Measurements from ENCODE around the gene STX4.
A peak's percentile ranks its signal among the peaks of the same experiment; 100 is the strongest.

STX4 gene

DNA sequence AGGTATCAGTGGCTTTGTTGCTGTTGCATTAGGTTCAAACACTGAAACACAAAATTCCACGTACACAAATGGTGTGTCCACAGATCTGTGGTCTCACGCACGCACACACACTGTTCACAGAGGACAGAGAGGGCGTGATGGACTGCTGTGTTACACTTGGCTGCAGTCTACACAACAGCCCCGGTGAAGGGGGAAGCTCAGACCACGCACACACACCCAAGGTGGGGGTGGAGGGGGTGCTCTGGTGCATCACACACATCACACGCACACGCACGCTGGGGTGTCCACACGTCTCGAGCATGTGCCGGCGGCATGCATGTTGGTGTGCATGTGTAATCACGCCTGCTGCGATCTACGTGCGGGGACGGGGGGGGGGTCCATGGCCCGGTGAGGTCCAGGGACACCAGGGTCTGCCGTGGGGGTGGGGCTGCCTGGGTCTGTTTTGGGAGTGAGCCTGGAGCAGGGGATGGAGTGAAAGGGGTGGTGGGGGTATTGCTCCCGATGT, 41.0 kb upstream of the STX4 start:
- Histone ChIP-seq H3K27ac (ENCODE audit: low read length) (no peak overlapping the region), H3K36me3 (ENCODE audit: control insufficient read depth in 1 of 2, insufficient read depth in 2 of 2, low read length in 2 of 2) (no peaks in the 10 kb centered on the region), H3K9me3 (ENCODE audit: control insufficient read depth in 1 of 2, low read length in 2 of 2) (no peaks in the 10 kb centered on the region)

DNA sequence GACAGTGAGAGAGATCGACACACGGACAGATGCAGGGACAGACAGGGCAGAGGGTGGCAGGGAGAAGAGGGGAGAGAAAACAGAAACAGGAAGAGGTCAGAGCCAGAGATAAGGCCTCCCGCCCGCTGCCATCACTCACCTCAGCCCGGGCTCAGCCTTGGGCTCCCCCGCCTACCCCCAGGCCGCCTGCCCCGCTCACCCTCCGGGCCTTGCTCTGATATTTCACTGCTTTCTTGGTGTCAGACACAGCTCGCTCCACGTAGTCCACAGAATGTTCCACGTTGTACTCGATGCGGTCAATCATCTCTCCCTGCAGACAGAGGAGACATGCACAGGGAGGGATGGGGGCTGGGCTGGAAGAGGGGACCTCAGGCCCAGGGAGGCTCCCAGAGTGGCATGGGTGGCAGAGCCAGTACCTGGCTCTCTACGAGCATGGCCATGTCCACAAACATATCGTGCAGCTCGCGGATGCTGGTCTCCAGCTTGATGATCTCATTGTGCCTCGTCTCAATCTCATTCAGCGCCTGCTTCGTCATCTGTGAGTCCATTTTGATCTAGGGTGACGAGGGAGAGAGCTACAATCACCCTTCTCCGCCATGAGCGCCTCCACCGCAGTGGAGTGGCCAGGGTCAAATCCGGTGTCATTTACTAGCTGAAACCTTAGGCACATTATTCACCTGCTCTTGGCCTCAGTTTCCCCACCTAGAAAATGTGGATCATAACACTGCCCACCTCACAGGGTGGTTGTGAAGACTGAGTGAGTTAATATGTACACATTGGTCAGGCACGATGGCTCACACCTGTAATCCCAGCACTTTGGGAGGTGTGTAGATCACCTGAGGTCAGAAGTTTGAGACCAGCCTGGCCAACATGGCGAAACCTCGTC, 40.2 kb upstream of the STX4 start:
- Histone ChIP-seq H3K4me1 (ENCODE audit: control insufficient read depth in 1 of 2, insufficient read depth in 2 of 2, low read length in 2 of 2) (no peaks in the 10 kb centered on the region), H3K36me3 (ENCODE audit: control insufficient read depth in 1 of 2, insufficient read depth in 2 of 2, low read length in 2 of 2) (no peaks in the 10 kb centered on the region), H3K27me3 (ENCODE audit: low read depth, low read length) (no peaks in the 10 kb centered on the region), H3K4me3 (ENCODE audit: low read depth in 1 of 2, low read length in 2 of 2) (no peak overlapping the region), H3K9me3 (ENCODE audit: control insufficient read depth in 1 of 2, low read length in 2 of 2) (no peaks in the 10 kb centered on the region), H3K27ac (ENCODE audit: low read length) (no peak overlapping the region)

More for the DNA sequence above, 41.0 kb upstream of the STX4 start:
- Histone ChIP-seq H3K27me3 (ENCODE audit: low read depth, low read length) (no peaks in the 10 kb centered on the region), H3K4me3 (ENCODE audit: low read depth in 1 of 2, low read length in 2 of 2) (no peak overlapping the region), H3K4me1 (ENCODE audit: control insufficient read depth in 1 of 2, insufficient read depth in 2 of 2, low read length in 2 of 2) (no peaks in the 10 kb centered on the region)

DNA sequence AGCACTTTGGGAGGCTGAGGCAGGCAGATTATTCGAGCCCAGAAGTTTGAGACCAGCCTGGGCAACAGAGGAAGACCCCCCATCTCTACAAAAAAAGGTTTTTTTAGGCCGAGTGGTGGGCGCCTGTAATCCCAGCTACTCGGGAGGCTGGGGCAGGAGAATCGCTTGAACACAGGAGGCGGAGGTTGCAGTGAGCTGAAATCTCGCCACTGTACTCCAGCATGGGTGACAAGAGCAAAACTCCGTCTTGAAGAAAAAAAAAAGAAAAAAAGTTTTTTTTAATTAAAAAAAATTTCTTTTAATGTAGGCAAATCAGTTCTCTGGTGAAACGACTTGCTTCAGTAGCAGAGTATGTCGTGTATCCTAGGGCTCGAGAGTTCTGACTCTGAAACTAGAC, 37.4 kb upstream of the STX4 start:
- H3K27me3 ChIP-seq (ENCODE audit: low read depth, low read length), result no peaks in the 10 kb centered on the region
- H3K36me3 ChIP-seq (ENCODE audit: control insufficient read depth in 1 of 2, insufficient read depth in 2 of 2, low read length in 2 of 2), result no peaks in the 10 kb centered on the region
- H3K4me3 ChIP-seq (ENCODE audit: low read depth in 1 of 2, low read length in 2 of 2), result no peak overlapping the region
- peak overlapping the region; percentile 67 for H3K27ac ChIP-seq (ENCODE audit: low read length)
- no peaks in the 10 kb centered on the region for H3K4me1 ChIP-seq (ENCODE audit: control insufficient read depth in 1 of 2, insufficient read depth in 2 of 2, low read length in 2 of 2)
- no peaks in the 10 kb centered on the region for H3K9me3 ChIP-seq (ENCODE audit: control insufficient read depth in 1 of 2, low read length in 2 of 2)

DNA sequence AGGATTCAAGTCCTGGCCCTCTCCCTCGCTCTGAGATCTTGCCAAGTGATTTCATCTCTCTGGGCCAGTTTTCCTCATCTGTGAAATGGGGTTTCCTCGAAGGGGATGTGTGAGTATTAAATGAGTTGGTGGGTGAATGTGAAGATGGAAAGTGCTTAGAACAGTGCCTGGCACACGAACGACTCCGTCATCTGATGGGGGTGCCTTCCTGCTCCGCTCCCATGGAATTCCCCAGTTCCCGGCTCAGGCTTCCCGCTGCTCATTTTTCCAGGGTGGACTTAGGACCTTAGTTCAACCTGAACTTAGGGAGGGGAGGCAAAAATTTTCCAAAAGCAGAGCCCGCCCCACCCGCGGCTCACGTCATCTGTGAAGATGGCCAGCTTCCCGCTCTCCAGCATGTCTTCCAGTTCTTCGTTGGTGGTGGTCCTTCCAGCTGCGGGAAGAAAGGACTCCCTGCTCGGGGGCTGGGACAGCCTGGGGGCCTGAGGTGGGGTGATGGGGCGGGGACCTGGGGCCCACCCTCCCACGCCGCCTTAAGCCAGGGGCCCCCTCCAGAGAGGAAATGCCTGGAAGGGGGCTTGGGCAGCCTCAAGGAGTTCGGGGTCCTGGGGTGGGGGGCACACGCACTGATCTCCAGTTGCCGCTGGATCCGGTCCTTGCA, 36.9 kb upstream of the STX4 start:
- H3K9me3 ChIP-seq (ENCODE audit: control insufficient read depth in 1 of 2, low read length in 2 of 2), result no peaks in the 10 kb centered on the region
- H3K36me3 ChIP-seq (ENCODE audit: control insufficient read depth in 1 of 2, insufficient read depth in 2 of 2, low read length in 2 of 2), result no peaks in the 10 kb centered on the region
- H3K4me3 ChIP-seq (ENCODE audit: low read depth in 1 of 2, low read length in 2 of 2), result peak overlapping the region; percentile 67 to 74
- no peaks in the 10 kb centered on the region for H3K27me3 ChIP-seq (ENCODE audit: low read depth, low read length)
- H3K4me1 ChIP-seq (ENCODE audit: control insufficient read depth in 1 of 2, insufficient read depth in 2 of 2, low read length in 2 of 2), result no peaks in the 10 kb centered on the region
- peak overlapping the region; percentile 67 for H3K27ac ChIP-seq (ENCODE audit: low read length)

DNA sequence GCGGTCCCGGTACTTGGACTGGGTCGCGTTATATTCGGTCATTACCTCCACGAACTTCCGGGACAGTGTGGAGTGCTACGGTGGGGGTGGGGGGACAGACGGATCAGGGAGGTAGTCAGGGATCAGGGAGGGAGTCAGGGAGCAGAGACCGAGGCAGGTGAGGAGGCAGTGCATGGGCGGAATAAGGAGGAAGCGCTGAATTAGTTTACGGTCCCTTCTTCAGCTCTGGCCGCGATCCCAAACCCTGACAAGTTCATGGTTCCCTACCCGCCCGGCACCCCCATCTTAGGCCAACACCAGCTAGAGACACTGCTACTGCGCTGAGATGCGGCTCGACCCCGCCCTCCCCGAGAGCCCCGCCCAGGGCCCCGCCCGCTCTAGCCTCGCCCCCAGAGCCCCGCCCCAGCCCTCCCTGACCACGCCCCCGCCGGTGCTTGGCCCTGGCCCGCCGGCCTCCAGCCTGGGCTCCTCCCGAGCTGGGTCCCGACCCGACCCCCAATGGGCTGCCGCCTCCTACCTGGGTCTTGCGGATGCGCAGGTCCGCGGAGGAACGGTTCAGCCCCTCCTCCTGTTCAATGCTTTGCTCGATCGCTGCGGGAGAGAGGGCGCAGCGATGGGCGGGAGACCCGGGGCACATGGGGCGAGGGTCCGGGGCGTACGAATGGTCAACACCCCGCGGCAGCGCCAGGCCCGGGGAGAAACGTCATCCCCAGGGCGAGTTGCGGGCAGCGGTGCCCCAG, 36.2 kb upstream of the STX4 start:
- Histone ChIP-seq H3K36me3 (ENCODE audit: control insufficient read depth in 1 of 2, insufficient read depth in 2 of 2, low read length in 2 of 2) (no peaks in the 10 kb centered on the region), H3K4me1 (ENCODE audit: control insufficient read depth in 1 of 2, insufficient read depth in 2 of 2, low read length in 2 of 2) (peaks cover 0 to 2% of the 10 kb centered on the region in 2 donors), H3K27me3 (ENCODE audit: low read depth, low read length) (no peaks in the 10 kb centered on the region), H3K9me3 (ENCODE audit: control insufficient read depth in 1 of 2, low read length in 2 of 2) (no peaks in the 10 kb centered on the region), H3K27ac (ENCODE audit: low read length) (peak overlapping the region; percentile 67), H3K4me3 (ENCODE audit: low read depth in 1 of 2, low read length in 2 of 2) (peak overlapping the region; percentile 67 to 74)

DNA sequence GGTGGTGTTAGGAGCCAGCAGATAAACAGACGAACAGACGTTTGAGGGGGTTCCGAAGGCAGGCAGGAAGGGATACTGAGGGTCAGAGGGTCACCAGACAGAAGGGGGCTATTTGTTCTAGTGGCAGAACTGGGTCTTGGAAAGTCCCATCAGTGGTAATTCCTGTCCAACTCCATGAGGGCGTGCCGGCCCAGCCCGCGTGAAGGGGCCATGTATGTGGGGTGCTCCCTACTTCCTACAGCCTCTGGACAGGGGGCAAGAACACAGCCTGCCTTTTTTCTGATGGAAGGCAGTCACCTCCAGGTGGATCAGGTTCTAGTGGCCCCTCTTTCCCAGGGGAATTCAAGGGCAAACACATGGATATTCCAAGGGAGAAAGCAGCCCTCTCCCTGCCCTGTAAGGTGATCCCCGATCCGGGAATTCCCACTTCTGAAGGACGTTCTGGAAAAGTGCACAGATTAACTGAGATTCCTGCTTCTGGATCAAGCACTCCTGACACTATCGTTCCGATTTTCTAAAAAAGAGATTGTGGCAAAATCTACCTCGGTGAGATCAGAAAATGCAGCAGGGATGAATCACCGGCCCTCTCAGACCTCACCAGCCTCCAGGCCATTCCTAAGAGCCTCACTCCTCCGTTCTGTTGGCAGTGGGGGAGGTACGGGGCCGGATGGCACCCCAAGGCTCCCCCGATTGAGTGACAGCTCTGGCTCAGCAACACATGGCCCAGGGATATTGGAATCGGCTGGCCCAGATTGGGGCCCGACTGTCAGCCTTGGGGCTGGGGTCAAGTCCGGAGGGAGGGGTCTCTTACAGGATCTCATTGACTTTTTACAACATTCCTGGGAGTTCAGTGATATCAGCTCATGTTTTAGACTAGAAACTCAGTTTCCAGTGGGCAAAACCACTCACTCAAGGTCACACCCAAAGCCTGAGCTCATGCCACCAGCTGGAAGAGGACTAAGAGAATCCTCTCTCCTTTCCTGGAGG, 35.3 kb upstream of the STX4 start:
- Histone ChIP-seq H3K36me3 (ENCODE audit: control insufficient read depth in 1 of 2, insufficient read depth in 2 of 2, low read length in 2 of 2) (no peaks in the 10 kb centered on the region), H3K9me3 (ENCODE audit: control insufficient read depth in 1 of 2, low read length in 2 of 2) (no peaks in the 10 kb centered on the region), H3K27me3 (ENCODE audit: low read depth, low read length) (no peaks in the 10 kb centered on the region), H3K4me1 (ENCODE audit: control insufficient read depth in 1 of 2, insufficient read depth in 2 of 2, low read length in 2 of 2) (peaks cover 0 to 6% of the 10 kb centered on the region in 2 donors), H3K27ac (ENCODE audit: low read length) (peak overlapping the region; percentile 24), H3K4me3 (ENCODE audit: low read depth in 1 of 2, low read length in 2 of 2) (peak overlapping the region; percentile 67 to 74)

DNA sequence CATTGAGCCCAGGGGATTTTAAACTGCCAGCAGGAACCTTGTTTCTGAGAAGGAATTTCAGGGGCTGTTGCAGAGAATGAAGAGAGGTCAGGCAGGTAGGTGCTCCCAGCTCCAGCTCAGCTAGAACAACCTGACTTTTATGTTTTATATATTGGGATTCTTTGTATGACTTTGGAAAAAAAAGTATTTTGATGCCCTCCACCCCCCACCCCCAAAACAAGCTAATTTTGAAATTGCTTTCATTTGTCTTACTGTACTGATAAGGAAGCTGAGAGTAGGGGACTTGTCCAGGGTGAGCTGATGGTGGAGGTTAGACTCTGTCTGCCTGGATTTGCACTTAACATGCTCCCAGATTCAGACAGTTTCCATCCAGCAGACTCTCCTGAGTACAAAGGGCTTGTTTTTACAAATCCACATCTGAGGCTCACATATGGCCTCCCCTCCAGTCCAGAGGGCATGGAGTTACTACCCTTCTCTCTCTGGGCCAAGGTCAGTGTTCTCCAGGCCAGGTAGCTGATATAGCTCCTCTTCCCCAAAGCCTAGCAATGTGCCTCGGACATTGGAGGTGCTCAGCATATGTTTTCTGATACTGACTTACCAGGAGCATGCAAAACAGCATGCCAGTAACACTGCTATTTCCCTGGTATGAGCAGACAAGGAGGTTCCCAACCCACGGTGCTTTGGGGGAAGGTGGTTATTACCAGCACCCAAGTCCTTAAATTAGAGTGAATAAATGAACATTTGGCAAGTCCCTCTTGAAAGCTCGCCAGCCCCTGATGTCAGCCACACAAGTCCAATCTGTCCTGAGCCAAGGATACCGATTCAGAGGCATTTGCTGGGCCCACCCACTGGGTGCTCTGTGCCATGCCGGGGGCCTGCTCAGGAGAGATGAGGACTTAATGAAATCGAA, 34.3 kb upstream of the STX4 start:
- no peaks in the 10 kb centered on the region for H3K9me3 ChIP-seq (ENCODE audit: control insufficient read depth in 1 of 2, low read length in 2 of 2)
- no peak overlapping the region for H3K4me3 ChIP-seq (ENCODE audit: low read depth in 1 of 2, low read length in 2 of 2)
- no peak overlapping the region for H3K27ac ChIP-seq (ENCODE audit: low read length)
- H3K36me3 ChIP-seq (ENCODE audit: control insufficient read depth in 1 of 2, insufficient read depth in 2 of 2, low read length in 2 of 2), result no peaks in the 10 kb centered on the region
- H3K4me1 ChIP-seq (ENCODE audit: control insufficient read depth in 1 of 2, insufficient read depth in 2 of 2, low read length in 2 of 2), result peaks cover 0 to 6% of the 10 kb centered on the region in 2 donors
- no peaks in the 10 kb centered on the region for H3K27me3 ChIP-seq (ENCODE audit: low read depth, low read length)

DNA sequence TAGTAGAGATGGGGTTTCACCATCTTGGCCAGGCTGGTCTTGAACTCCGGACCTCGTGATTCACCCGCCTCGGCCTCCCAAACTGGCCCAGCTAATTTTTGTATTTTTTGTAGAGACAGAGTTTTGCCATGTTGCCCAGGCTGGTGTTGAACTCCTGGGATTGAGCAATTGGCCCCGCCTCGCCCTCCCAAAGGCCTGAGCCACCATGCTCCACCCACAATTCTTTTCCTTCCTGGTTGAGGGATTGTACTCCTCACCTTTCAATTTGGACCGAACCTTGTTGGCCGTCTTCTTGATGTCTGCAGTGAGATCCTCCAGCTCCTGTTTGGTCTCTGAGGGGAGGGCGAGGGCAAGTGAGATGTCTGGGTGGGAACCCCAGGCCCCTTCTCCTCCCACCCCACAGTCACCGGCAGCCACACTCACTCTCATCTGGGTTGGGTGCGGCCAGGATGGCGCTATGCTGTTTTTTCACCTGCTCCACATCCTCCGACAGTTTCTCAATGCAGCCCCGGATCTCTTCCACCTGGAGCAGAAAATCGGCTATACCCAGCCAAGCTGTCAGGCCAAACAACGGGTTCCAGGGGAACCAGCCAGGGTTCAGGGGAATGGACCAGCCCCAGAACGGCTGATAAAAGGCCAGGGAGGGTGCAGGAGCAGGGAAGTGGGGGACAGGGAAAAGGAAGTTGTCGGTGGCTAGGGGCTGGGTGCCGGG, 32.5 kb upstream of the STX4 start:
- Histone ChIP-seq H3K4me3 (ENCODE audit: low read depth in 1 of 2, low read length in 2 of 2) (no peak overlapping the region), H3K4me1 (ENCODE audit: control insufficient read depth in 1 of 2, insufficient read depth in 2 of 2, low read length in 2 of 2) (peaks cover 0 to 6% of the 10 kb centered on the region in 2 donors), H3K27ac (ENCODE audit: low read length) (no peak overlapping the region), H3K9me3 (ENCODE audit: control insufficient read depth in 1 of 2, low read length in 2 of 2) (no peaks in the 10 kb centered on the region), H3K36me3 (ENCODE audit: control insufficient read depth in 1 of 2, insufficient read depth in 2 of 2, low read length in 2 of 2) (no peaks in the 10 kb centered on the region), H3K27me3 (ENCODE audit: low read depth, low read length) (no peaks in the 10 kb centered on the region)

DNA sequence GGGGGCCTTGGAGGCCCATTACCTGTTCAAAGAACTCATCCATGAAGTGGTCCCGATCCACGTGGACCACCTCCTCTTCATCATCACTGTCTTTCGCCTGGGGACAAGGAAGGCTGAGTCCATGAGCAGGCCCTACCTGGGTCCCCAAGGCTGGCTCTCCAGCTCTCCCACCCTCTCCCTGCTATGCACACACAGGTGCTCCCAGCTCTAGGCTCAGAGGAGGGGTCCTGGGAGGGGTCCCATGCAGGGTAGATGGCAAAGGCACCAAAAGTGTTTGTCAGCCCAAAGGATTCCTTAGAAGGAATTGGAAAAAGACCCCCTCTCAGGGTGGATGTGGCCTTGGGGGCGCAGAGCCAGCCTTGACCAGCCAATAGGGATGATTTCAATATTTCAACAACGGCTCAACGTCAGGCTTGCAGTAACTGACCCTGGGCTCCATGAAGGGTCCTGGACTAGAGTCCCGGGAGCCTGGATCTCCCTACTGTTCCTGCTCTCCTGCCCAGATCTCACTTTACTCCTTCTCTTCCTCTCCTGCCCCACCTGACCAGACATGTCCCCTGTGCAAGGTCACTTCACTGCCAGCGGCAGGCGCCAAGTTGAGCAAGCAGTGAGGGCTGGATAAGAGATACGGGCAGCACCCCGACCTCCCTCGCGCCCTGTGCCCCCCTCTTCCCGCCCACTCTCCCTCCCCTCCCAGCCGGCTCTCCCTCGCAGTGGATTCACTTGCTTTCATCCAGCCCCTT, 31.7 kb upstream of the STX4 start:
- no peaks in the 10 kb centered on the region for H3K27me3 ChIP-seq (ENCODE audit: low read depth, low read length)
- H3K4me3 ChIP-seq (ENCODE audit: low read depth in 1 of 2, low read length in 2 of 2), result no peak overlapping the region
- peaks cover 0 to 6% of the 10 kb centered on the region in 2 donors for H3K4me1 ChIP-seq (ENCODE audit: control insufficient read depth in 1 of 2, insufficient read depth in 2 of 2, low read length in 2 of 2)
- no peaks in the 10 kb centered on the region for H3K9me3 ChIP-seq (ENCODE audit: control insufficient read depth in 1 of 2, low read length in 2 of 2)
- H3K36me3 ChIP-seq (ENCODE audit: control insufficient read depth in 1 of 2, insufficient read depth in 2 of 2, low read length in 2 of 2), result no peaks in the 10 kb centered on the region
- no peak overlapping the region for H3K27ac ChIP-seq (ENCODE audit: low read length)

Measured in muscle layer of duodenum (tissue), 2 donors.